ENCODE results near the gene SREBF2. TPM values are rescaled to one million over a fixed set of nuclear protein-coding genes. Genes with fewer than 3 reads are reported as not detected.
A peak's percentile ranks its signal among the peaks of the same experiment; 100 is the strongest.

Gene SREBF2
- total RNA-seq, 1 experiment from 2014 or later, result 31.1 TPM

DNA sequence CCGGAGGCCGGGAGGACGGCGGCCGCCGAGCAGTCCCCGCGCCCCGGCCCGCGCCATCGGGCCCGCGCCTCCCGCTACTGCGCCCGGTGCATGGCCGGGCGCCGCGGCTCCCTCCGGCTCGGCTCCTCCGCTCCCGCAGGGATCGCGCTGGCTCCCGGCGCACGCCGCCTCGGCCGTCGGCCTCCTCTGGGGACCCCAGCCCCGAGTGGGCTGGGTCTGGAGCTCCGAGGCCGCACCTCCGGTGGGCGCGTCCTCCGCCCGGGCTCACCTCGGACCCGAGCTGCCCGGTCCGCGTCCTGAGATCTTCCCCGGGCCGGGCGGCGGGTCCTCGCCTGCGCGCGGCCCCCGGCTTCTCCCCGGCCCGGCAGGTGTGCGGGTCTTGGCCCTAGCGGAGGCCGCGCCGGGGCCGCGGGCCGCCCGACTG, 81.7 kb downstream of the SREBF2 start:
- in situ Hi-C loops (cut with HindIII; ENCODE audit: low sequenced_read_pairs), result no loop called here
- DNase-seq (ENCODE audit: low spot score), result no peak

DNA sequence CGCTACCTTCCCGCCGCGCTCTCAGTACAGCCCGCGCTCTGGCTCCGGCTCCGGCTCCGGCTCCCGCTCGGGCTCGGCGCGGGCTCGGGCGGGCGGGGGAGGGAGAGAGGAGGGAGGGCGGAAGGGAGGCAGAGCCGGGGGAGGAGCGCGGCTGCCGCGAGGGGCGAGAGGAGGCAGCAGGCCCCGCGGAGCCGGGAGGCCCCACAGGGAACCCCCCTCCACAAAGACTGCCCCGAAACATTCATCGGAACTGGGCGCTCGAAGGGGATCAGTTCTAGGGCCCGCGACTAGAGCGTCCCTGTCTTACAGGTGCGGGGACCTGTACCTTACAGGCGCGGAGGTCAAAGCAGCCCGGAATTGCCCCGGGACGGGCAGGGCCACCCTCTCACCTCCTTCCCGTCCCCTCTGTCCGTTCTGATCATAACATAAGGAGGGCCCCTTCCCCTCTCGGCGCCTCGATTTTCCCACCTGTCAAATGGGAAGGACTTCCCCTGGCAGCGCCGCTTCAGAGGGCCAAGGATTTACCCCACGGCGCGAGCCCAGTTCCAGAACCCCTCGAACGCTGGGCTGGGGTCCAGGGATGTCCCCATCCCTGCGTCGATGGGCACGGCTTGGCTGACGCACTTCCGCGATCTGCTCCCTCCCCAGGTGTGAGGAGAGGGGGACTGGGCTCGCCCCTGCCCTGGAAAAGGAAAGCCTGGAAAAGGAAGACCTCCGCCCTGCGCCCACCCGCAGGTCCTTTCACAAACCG, 82.3 kb downstream of the SREBF2 start, which contains the start of gene SHISA8:
Gene SHISA8, minus strand, starts transcription at position 40 of the 751 bp plus-strand sequence. CDS start 407 bp downstream, outside the sequence.
- DNase-seq (ENCODE audit: low spot score), result peak; percentile 77
- in situ Hi-C loops (cut with HindIII; ENCODE audit: low sequenced_read_pairs), result no loop called here

DNA sequence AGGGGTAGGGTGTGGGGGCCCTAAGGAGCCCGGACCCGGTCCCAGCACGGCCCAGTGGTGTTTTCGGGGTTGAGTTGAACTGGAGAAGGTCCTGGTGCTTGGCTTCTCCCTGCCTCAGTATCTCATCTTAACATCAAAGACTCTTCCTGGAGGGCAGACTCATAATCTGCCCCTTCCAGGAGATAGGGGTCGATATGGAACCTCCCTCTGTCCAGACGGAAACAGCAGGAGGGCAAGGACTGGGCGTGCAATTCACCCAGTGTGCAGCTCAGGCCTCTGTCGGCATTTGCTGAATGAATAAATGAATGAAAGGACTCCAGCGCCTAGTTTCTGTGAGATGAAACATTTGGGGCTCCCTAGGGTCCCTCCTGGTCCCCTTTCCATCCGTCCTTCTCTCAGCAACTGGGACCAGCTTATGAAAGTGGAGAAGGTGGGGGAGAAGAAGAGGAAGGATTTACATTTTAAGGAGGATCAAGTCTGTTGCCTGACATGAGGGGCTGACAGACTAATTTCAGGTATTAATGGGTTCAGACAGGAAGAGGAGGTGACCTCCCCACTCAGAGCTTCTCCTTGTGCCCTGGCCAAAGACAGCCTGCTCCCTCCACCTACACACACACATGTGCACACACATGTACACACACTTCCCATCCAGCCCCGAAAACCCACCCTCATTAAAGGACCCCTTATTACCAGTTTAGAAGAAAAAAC, 83.0 kb downstream of the SREBF2 start:
- in situ Hi-C loops (cut with HindIII; ENCODE audit: low sequenced_read_pairs), result no loop called here

DNA sequence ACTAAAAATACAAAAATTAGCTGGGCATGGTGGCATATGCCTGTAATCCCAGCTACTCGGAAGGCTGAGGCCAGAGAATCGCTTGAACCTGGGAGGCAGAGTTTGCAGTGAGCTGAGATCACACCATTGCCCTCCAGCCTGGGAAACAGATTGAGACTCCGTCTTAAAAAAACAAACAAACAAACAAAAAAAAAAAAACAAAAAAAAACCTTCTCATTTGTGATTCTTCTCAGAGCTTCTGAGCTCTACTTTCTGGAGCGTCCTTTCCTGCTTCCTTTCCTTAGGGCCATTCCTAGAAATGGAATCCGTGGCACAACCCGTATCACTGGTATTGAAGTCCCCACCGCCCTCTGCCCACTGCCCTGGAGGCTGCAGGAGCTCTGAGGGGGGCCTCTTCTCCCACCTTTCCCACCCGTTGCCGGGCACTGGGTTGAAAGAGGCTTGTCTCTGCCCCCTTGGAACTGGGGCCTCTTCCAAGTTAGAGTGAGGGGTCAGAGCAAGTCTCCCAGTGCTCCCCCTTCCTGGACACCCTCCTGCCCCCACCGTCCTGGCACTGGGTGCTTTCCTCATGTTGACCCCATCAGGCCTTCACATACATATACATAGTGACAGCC, 83.9 kb downstream of the SREBF2 start:
- in situ Hi-C loops (cut with HindIII; ENCODE audit: low sequenced_read_pairs), result no loop called here

More for the DNA sequence above, 83.0 kb downstream of the SREBF2 start:
- DNase-seq (ENCODE audit: low spot score), result no peak

DNA sequence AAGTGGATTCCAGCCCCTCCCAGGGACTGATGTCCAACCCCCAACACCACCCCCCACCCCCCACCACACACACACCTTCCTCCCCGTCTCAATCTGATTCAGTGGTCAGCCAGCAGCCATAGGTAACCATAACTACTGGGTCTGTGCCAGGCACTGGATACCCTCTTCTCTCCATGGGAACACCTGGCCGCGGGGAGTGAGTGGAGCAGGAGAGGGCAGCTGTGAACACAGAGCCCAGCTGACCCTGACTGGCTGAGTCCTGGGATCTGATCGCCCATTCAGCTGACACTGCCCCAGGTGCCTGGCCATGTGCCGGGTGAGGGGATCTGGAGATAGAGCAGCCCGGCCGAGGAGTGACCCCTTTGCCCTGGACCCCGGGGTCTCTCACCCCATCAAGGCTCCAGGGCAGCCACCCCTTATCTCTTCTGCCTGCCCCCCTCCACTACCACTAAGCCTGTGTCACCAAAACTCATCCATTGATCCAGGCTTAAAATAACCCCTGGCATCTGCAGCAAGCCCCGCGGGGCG, 84.5 kb downstream of the SREBF2 start:
- in situ Hi-C loops (cut with HindIII; ENCODE audit: low sequenced_read_pairs), result no loop called here
- DNase-seq (ENCODE audit: low spot score), result no peak

More for the DNA sequence above, 83.9 kb downstream of the SREBF2 start:
- DNase-seq (ENCODE audit: low spot score), result no peak

DNA sequence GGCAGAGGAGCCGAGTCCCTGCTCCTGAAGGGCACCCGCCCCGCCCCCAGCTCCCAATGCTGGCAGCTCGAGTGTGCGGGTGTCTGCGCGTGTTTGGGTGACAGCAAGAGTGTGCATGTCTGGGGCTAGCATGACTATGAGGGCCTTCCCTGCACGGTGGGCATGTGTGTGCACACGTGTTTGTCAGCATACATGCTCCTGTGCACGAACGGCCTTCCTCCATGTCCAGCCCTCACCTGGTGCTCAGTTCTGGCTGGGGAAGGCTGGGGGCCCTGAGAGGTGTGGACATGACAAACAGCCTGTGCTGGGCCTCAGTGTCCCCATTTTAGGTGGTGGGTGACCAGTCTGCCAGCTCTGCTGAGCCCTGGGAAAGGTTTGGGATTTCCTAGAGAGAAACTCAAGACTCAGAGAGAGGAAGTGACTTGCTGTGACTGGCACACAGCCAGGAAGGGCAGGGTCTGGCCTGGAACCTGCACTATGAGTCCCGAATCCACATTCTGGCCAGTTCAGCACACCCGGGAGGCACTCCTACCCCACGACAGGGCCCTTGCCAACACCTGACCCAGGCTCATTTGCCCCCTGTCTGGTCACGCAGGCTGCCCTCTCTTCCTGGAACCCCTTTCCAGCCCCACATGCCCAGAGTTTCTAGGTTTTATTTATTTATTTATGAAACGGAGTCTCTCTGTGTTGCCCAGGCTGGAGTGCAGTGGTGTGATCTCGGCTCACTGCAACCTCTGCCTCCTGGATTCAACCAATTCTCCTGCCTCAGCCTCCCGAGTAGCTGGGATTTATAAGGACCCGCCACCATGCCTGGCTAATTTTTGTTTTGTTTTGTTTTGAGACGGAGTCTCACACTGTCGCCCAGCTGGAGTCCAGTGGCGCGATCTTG, 85.2 kb downstream of the SREBF2 start:
- no peak for DNase-seq (ENCODE audit: low spot score)

DNA sequence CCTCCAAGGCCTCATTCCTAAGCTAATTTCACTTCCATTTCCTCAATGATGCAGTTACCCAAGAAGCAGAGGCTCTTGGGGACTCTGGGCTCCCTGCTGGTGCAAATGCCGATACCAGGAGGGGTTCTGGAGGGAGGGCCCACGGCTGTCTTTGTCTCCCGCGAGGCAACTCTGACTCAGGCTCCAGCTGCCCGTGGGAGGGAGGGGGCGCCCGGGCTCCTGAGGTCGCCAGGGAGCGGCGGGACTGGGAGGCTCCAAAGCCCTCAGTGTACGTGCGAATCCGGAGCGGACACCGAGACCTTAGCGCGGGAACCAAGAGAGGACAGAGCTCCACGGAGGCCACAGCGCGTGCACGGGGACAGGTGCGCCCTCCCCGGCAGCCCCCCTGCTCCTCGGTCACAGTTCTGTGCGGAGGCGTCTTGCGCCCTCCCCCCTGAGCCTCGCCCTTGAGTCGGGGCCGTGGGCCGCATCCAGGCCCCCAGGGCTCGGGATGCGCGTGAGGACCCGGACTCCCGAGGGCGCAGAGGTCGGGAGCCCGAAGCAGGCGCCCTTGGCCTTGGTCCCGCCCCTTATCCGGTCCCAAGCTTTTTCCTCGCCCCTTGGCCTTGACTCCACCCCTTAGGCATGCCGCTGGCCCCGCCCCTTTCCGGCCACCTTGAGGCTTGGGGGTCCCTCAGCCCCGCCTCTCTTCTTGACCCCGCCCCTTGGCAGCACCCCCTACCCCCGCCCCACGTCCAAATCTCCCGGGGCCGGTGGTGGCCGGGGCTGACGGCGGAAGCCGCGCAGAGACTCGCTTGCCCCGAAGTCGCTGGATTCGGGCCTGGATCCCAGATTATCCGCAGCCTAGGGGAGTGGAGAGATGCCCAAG, 86.7 kb downstream of the SREBF2 start:
- in situ Hi-C loops (cut with HindIII; ENCODE audit: low sequenced_read_pairs), result no loop called here
- peak; percentile 68 for DNase-seq (ENCODE audit: low spot score)

More for the DNA sequence above, 85.2 kb downstream of the SREBF2 start:
- in situ Hi-C loops (cut with HindIII; ENCODE audit: low sequenced_read_pairs), result no loop called here

DNA sequence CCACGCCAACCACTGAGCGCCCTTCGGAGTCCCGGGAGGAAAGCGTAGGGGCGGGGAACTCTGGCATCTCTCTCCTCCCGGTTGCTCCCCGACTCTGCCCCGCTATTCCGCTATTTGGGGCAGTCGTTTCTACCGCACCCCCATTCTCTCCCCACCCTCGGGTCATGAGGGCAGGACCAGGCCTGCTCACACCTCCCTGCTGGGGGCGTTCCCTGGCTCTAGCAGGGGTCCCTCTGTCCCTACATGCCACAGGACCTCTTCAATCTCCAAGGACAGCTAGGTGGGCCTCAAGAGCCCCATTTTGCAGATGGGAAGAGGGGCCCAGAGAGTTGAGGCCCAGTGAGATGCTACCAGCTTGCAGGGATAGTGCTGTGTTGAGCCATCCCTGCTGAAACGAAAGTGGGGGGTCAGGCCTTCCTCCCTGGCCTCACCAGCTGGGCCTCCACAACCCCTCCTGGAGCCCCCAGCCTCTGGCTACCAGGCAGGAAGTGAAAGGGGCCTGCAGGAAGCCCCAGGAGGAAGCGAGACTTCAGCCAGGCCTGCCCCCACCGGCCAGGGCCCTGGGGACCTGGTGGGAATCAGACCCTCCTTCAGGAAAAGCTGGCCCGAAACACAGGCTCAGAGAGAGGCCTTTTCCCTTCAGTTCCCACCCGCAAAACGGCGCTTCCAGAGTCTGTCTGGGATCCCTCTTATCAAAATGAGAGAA, 87.5 kb downstream of the SREBF2 start:
- no peak for DNase-seq (ENCODE audit: low spot score)
- in situ Hi-C loops (cut with HindIII; ENCODE audit: low sequenced_read_pairs), result no loop called here

DNA sequence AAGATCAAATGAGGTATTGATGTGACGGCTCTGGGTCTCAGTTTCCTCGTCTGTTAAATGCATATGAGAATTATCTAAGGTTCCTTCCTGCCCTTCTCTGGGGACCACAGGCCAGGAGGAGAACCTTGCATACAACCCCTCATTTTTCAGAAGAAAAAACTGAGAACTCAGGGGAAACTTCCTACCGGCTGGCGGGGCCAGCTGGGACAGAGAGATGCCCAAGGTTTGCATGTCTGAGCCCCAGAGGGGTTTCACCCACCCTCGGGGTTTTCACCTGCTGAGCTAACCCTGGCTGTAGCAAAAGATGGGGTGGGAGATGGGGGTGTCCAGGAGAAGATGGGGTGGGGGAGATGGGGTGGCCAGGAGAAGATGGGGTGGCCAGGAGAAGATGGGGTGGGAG, 89.4 kb downstream of the SREBF2 start:
- DNase-seq (ENCODE audit: low spot score), result no peak
- in situ Hi-C loops (cut with HindIII; ENCODE audit: low sequenced_read_pairs), result no loop called here

DNA sequence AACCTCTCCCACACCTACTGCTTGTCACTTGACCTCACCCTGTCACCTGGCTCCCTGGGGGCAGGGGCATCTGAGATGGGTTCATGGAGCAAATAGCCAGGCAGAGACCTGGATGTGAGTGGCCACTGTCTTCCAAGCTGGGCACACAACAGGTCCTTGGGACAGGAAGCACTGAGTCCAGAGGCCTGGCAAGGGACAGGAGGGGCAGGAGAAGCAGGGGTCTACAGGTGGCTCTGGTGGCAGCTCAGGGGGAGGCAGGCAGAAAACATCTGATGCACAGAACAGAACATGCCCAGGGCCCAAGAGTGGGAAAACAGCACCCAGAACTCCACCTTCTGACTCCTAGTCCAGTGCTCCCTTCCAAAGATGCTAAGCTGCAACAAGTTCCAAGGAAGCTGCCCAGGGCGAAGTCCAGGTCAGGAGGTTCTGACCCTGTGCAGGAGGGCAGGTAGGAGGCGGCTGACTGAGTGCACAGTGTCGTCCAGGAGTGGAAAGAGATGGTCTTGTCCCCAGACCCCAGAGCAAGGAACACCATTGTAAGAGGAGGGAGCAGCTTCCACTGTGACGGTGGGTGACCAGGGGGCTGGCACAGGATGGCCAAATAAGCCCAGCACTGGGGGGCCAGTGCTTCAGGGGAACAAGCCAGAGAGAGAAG, 90.2 kb downstream of the SREBF2 start:
- in situ Hi-C loops (cut with HindIII; ENCODE audit: low sequenced_read_pairs), result no loop called here
- DNase-seq (ENCODE audit: low spot score), result no peak

DNA sequence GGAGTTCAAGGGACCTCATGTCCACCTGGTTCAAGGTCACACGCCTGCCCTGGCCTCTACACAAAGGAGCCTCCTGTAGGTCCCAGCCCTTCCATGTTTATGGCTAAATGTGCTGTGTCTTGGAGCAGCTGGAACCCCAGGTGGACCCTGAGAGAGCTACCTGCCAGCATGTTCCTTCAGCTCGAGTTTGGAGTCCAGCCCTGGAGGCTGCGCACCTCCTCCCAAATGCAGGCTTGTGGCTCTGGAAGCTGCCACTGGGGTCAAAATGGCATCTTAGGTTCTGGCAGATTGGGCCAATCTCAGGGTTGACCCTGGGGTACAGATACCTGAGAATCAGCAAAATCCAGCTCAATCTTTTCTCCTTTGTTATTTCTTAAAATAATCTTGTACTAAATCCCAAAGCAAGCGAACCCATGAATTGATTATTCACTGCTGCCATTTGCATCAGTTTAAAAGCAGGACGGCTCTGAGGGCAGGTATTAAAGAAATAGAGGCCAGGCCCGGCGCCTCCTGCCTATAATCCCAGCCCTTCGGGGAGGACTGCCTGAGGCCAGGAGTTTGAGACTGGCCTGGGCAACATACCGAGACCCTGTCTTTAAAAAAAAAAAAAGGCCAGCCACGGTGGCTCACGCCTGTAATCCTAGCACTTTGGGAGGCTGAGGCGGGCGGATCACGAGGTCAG, 90.8 kb downstream of the SREBF2 start:
- in situ Hi-C loops (cut with HindIII; ENCODE audit: low sequenced_read_pairs), result no loop called here
- DNase-seq (ENCODE audit: low spot score), result no peak

DNA sequence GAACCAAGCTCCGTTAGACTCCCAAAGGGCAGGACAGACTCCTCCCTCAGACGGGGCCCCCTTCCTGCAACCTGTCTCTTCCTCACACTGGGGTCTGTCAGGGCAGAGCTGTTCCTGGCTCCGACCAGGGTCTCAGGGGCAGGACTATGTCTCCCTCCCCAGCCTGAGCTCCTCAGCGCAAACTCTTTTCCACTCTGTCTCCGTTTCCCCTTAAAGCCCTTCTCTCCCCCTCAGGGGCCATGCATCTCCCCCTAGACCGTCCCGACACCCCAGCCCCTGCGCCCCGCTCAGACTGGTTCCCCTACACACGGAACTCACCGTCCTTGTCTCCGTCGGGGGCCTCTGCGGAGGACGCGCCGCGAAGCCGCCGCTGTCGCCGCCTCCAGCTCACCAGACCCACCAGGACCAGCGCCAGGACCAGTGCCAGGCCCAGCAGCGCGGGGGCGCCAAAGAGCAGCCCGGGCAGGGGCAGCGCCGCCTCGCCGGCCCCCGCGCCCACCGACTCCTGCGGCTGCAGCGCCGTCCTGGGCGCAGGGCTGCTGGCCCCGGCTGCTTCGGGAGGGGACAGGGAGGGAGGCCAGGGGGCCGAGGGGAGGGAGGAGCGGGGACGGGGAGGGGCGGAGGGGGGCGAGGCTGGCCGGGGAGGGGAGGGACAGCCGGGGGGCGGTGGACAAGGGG, 93.0 kb downstream of the SREBF2 start:
- no peak for DNase-seq (ENCODE audit: low spot score)
- in situ Hi-C loops (cut with HindIII; ENCODE audit: low sequenced_read_pairs), result no loop called here

DNA sequence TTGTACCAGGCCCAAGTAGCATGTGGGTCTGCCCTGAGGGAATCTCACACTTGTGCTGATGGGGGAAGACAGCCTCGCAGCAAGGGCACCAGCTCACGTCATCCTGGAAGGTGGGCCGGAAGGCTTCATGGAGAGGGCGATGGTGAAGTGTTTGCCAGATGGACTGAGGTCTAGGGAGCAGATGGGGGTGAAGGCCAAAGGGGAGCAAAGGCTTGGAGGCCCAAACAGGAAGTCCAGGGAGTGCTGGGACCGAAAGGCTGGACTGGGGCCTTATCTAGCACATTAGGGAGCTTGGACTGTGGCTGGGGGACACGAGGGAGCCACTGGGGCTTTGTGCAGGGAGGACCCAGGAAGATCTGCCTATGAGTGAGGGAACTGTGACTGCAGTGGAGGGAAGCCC, 94.9 kb downstream of the SREBF2 start:
- in situ Hi-C loops (cut with HindIII; ENCODE audit: low sequenced_read_pairs), result no loop called here
- no peak for DNase-seq (ENCODE audit: low spot score)

DNA sequence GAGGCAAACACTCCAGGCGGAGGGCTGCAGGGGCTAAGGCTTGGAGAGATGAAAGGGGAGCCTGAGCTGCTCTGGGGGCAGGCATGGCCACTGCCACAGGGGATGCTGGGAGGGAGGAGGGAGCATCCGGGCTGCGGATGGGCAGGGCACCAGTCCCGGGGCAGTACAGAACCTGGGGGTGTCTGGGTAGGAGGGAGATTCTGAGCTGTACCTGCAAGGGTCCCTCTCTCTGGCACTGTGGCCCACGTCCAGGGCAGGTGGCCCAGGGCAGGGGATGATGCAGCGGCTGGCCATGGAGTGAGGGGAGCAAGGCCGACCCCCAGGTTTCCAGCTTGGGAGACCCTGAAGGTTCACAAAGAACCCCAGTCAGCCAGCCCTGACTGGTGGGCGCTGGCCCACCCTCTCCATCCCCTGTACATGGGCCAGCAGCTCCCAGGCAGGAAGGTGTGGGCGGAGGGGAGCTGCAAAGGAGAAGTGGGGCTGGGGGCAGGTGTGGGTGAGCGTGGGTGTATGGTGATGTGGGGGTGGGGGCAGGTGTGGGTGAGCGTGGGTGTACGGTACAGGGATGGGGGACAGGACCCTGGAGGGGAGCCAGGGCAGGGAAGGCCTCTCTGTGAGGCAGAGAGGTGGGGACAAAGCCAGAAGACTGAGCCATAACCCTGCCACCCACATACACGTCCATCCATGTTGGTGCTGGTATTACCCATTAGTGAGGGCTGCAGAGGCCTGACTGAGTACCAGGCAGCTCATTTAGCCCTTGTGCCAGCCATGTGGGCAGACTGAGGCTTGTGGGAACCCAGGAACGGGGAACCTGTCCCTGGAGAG, 95.9 kb downstream of the SREBF2 start:
- in situ Hi-C loops (cut with HindIII; ENCODE audit: low sequenced_read_pairs), result no loop called here
- DNase-seq (ENCODE audit: low spot score), result no peak

DNA sequence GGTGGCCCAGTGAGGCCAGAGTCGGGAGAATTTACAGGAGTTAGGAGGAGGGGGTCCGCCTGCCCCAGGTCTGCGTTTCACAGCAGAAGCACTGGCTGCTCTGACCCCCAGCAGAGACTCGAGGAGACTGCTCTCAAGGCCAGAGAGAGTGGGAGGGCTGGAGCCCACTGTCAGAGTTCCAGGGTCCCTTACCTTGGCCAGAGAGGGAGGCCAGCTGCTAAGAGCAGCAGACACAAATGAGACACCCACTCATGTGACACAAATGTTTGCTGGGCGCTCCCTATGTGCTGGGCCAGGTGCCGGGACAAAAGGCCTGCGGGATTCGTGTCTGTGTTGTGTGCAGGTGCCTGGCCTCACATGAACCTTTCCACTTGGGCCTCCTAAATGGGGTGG, 96.5 kb downstream of the SREBF2 start:
- no peak for DNase-seq (ENCODE audit: low spot score)
- in situ Hi-C loops (cut with HindIII; ENCODE audit: low sequenced_read_pairs), result no loop called here
